Suprapubic skin (tissue), 4 donors: Measurements from ENCODE around the gene ASIC2.

Source experiments
- EP300 ChIP-seq: sonication (generic); formaldehyde crosslinking; IDR thresholded peaks from one replicate; pipeline ENCODE4 v1.6.1; 2017; ENCODE audit warnings: antibody characterized with exemption
- POLR2A ChIP-seq, 2 donors: fragments of 450-650 bp; IDR thresholded peaks; one replicate each; pipeline ENCODE4 v1.6.1; 2017; ENCODE audit warnings: antibody characterized with exemption in 2 of 2, mild to moderate bottlenecking in 2 of 2, moderate library complexity in 2 of 2
- POLR2AphosphoS5 ChIP-seq, 3 donors: sonication (generic); formaldehyde crosslinking; IDR thresholded peaks; one replicate each; pipeline ENCODE4 v1.6.1; 2017; ENCODE audit warnings: antibody characterized with exemption in 3 of 3
- TF ChIP-seq, protein P1 (sequence below), 2 donors: fragments of 200-600 bp in 1 of 2; fragments of 450-650 bp in 1 of 2; sonication (generic) in 1 of 2; IDR thresholded peaks; one replicate each; pipeline ENCODE4 v1.5.1; 2016 to 2019; ENCODE audit warnings: antibody characterized with exemption in 2 of 2, mild to moderate bottlenecking in 1 of 2, moderate library complexity in 1 of 2

DNA sequence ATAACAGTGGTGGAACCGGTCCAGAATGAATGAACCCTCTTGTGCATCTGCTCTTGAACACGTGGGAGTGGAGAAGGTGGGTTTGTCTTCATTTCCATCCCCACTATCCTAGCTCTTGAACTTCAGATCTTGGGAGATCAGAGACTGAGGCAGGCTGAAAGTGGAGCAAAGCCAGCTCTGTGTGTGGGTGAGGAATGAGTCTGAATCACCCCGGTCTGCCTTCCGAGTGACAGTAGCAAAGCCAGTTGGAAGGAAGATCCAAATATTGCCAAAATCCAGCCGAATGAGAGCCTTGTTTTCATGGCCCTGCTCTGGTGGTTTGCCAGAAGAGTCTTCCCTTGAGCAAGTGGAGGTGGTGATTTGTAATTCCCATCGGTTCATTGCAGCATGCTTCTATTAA, 29.0 kb upstream of the ASIC2 start:
- TF ChIP-seq, protein P1, sequence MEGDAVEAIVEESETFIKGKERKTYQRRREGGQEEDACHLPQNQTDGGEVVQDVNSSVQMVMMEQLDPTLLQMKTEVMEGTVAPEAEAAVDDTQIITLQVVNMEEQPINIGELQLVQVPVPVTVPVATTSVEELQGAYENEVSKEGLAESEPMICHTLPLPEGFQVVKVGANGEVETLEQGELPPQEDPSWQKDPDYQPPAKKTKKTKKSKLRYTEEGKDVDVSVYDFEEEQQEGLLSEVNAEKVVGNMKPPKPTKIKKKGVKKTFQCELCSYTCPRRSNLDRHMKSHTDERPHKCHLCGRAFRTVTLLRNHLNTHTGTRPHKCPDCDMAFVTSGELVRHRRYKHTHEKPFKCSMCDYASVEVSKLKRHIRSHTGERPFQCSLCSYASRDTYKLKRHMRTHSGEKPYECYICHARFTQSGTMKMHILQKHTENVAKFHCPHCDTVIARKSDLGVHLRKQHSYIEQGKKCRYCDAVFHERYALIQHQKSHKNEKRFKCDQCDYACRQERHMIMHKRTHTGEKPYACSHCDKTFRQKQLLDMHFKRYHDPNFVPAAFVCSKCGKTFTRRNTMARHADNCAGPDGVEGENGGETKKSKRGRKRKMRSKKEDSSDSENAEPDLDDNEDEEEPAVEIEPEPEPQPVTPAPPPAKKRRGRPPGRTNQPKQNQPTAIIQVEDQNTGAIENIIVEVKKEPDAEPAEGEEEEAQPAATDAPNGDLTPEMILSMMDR (IDR thresholded peaks at IDR 0.05): no peak
- TF ChIP-seq POLR2A (IDR thresholded peaks at IDR 0.05) (no peak), POLR2AphosphoS5 (IDR thresholded peaks at IDR 0.05) (no peak), EP300 (no peak)
